ENCODE measurements around the gene MAGED2. TPM values are rescaled to one million over a fixed set of nuclear protein-coding genes. Genes with fewer than 3 reads are reported as not detected.

MAGED2 gene, protein sequence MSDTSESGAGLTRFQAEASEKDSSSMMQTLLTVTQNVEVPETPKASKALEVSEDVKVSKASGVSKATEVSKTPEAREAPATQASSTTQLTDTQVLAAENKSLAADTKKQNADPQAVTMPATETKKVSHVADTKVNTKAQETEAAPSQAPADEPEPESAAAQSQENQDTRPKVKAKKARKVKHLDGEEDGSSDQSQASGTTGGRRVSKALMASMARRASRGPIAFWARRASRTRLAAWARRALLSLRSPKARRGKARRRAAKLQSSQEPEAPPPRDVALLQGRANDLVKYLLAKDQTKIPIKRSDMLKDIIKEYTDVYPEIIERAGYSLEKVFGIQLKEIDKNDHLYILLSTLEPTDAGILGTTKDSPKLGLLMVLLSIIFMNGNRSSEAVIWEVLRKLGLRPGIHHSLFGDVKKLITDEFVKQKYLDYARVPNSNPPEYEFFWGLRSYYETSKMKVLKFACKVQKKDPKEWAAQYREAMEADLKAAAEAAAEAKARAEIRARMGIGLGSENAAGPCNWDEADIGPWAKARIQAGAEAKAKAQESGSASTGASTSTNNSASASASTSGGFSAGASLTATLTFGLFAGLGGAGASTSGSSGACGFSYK
- total RNA-seq, result 290 and 376 TPM in 2 replicates

DNA sequence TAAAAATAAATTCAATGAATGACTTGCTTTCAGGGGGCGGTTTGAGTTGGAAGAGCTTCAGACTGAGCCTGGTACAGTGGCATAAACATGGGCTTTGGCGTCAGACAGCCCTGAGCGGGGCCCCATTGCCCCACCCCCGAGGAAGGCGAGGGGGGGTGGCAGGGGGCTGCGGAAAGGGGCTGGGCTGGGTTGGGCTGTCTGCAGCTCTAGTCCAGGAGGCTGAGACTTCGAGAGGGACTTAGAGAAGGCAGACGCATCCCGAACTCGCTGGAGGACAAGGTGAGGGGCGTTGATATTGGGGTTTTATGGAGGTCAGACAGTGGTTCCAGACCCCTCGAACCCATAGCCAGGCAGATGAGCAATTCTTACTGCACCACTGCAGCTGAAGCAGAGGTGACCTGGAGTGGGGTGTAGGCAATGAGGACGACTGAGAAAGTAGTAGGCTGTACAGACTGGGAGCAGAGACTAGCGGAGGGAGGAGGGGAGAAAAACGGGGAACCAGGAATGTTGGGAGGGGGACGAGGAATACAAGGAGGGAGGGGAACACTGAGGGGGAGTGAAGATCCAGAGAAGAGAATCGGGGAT lies at the start of gene MAGED2:
MAGED2 (plus strand) TSS at position 222 of the 585 bp plus-strand sequence. CDS start 1,587 bp downstream, outside the sequence.

DNA sequence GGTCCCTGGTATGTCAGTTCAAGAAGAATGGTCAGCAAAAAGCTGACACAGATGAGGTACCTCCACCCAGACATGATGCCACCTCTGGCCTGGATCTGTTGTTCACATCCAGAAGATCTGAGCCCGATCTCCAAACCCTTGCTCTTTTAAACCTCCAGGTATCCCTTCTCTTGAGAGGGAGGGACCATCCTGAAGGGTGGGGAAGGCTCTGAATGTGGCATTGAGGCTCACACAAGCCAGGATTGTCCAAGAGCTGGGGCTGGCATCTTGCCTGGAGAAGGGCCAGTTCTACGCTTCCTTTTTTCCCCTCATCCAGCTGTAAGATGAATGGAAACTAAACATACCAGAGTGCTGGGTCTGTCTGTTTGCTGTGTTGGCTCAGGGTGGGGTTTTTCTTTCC lies 9.4 kb upstream of the MAGED2 start, which contains the start of gene ITIH6:
ITIH6 (minus strand) TSS at position 119 of the 400 bp plus-strand sequence; CDS start at position 74, 45 bp downstream.

Other genes with a start within 250 kb of the MAGED2 start
- not detected in 2 replicates for gene ITIH6, start 9.5 kb upstream of the MAGED2 start, total RNA-seq
- gene TRO, start 113.1 kb downstream of the MAGED2 start, total RNA-seq, result 26.7 and 30.3 TPM in 2 replicates
- gene PFKFB1, start 186.4 kb downstream of the MAGED2 start, total RNA-seq, result under 0.01 TPM in 1 of 2 replicates, not detected in the other
- gene APEX2, start 192.6 kb downstream of the MAGED2 start, total RNA-seq, result 5.6 and 7.6 TPM in 2 replicates
- gene ALAS2, start 223.2 kb downstream of the MAGED2 start, total RNA-seq, result not detected in 2 replicates